ENCODE results near the gene GOSR2.
"Not testable (repeated sequence)": the region's sequence is repeated elsewhere in the genome, so short reads cannot be mapped to it uniquely, and the experiment has no call there.

The GOSR2 gene

DNA sequence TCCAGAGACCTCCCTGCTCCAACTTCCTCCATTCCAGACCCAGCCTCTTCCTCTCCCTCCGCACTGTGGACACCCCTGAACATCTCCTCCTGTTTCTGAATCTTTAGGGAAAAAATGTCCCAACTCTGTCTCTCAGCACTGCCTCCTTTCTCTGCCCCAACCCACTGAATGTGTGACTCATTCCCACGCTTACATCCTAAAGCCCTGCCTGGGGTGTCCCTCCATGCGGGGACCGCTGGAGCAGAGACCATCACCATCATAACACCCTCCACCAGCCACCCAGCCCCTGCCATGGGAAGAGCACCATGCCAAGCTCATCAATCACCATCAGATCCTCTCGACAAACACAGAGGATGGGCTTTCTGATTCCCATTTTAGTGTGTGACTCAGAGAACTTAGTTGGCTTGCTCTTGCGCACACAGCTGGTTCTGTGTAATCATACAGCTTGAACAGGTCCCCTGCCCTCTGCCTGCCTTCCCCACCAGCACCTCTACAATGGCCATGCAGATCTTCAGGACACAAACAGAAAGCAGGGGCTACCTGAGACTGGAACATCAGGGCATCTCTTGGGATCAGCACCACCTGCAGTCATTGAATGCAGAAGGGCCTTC, 45.4 kb downstream of the GOSR2 start:
- DNase-seq, result no peak

GRCh38 chr17:46968896-46969295, 45.9 kb downstream of the GOSR2 start:
- no peak for DNase-seq

- DNase-seq, result no peak
Measured at GRCh38 chr17:46971647-46972300, 48.8 kb downstream of the GOSR2 start.

- DNase-seq, result no peak
Measured at GRCh38 chr17:46972346-46972745, 49.4 kb downstream of the GOSR2 start.

DNA sequence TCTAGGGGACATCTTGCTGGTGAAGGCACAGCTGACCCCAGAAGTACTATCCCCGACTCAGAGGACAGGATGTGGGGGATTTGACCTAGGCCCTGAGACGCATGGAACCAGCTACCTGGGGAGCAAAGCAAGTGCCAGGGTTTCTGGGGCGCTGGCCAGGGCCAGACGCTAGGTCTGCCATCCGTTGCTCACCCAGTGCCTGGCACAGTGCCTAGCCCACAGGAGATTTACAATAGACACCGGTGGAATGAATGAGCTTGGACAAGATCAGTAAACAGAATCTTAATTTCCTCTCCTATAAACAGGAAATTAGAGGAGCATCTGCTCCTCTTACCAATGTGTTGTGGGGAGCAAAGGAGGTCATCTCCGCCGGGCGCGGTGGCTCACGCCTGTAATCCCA, 51.1 kb downstream of the GOSR2 start:
- DNase-seq, result no peak

- no peak for DNase-seq
Measured at GRCh38 chr17:46975287-46975686, 52.3 kb downstream of the GOSR2 start.

- DNase-seq, result no peak
Measured at GRCh38 chr17:46976626-46977270, 53.8 kb downstream of the GOSR2 start.

DNA sequence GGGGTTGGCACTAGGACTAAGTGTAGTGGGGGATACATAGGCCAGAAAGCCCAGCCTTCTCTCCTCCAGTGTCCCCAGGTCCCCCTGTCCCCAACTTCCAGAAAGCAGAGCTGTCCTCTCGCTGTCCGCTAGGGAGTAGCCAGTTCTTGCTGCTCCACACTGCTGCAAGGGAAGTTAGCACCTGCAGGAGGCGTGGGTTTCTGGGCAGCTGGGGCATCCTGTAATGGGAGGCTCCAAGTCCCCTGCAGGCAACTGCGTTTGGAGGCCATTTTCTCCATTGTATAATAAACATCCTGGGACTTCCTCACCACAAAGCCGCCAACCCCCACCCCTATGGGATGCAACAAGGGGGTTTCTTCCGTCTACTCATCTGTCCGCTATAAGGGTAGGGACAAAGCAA, 54.4 kb downstream of the GOSR2 start:
- DNase-seq, result no peak

GRCh38 chr17:46977750-46978488, 55.0 kb downstream of the GOSR2 start:
- DNase-seq, result no peak

DNA sequence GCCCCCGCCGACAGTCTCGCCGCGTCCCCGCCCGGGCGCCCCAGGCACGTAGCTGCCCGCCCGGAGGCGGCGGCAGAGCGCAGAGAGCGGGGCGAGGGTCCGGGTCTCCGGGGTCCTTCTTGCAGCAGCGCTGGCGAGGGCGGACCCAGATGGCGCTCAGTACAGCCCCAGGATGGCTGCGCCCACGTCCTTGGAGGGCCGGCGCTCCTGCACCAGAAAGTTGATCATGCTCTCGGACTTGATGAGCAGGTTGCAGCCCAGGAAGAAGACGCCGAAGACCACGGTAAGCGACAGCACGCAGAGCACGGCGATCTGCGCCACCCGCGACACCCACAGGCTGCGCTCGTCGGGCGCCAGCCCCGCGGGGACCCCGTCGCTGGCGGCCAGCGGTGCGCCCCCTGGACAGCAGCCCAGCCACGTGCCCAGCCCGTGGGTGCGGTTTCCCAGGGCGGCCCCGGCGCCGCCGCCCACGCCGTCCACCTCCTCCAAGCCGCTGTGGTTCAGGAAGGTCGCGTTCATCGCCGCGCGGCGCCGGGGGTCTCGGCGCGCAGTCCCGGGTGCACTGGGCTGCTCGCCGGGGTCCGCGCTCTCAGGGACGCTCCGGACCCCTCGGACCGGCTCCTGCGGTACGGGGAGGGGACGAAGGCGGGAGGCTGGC, 55.7 kb downstream of the GOSR2 start:
- no peak for DNase-seq

DNA sequence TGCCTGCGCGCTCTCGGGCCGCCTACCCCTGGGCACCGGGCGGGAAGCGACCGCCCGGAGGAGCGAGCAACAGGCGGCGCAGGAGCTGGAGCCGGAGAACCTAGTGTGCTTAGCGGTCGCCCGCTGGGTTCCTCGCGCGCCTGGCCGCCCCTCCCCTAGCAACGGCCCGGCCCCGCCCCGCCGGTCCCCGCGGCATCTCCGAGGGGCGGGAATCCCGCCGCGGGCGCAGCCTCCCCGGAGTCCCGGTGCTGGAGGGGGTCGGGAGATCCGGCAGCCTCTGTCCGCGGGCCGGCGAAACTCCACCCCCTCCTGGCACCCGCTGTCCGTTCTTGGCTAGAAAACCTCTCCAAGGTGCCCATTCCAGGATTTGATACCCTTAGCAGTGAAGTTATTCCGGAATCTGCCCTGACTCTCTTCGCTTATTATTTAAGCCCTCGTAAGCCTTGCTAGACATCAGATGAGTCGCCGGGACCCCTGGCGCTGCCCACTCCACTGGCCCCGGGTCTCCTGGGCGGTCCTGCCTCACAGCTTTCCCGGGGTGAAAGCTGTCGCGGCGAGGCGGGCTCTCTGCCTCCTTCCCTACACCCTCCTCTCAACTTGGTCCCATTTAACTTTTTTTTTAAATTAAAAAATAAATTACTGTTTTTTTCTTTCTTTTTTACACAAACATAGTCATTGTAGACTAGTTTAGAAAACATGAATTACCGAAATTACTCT, 56.3 kb downstream of the GOSR2 start, which contains the start of gene RPRML:
RPRML (minus strand) TSS at position 107 of the 717 bp plus-strand sequence. CDS start 246 bp downstream, outside the sequence.
- DNase-seq, result no peak

GRCh38 chr17:46982577-46982976, 59.6 kb downstream of the GOSR2 start:
- DNase-seq, result no peak

GRCh38 chr17:46983782-46984181, 60.8 kb downstream of the GOSR2 start:
- no peak for DNase-seq

- DNase-seq, result no peak
Measured at GRCh38 chr17:46984341-46984740, 61.4 kb downstream of the GOSR2 start.

GRCh38 chr17:46984892-46985291, 61.9 kb downstream of the GOSR2 start:
- no peak for DNase-seq

DNA sequence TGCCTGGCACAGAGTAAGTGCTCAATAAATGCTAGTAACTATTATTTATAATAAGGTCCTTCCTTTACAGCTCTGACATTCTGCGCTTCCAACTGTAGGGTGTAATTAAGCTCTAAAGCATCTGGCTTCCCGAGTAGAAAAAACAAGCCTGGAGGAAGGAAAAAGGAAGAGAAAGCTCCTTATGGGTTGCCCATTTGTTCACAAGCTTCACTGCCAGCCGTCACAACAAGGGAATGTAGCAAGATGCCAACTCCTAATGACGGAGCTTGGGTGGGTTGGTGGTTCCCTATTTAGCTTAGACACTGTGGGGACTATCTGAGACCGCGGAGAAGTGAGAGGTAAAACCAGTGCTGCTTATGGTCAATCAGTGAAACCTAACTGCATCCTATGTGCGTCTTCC, 63.4 kb downstream of the GOSR2 start:
- DNase-seq, result no peak

DNA sequence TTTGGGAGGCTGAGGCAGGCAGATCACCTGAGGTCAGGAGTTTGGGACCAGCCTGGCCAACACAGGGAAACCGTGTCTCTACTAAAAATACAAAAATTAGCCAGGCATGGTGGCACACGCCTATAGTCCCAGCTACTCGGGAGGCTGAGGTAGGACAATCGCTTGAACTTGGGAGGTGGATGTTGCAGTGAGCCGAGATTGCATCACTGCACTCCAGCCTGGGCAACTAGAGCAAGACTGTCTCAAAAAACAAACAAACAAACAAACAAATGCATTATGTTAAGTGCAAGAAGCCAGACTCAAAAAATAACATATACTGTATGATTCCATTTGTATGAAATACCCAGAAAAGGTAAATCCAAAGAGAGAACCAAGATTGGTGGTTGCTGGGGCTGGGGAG, 65.0 kb downstream of the GOSR2 start:
- not testable (repeated sequence) for DNase-seq

DNA sequence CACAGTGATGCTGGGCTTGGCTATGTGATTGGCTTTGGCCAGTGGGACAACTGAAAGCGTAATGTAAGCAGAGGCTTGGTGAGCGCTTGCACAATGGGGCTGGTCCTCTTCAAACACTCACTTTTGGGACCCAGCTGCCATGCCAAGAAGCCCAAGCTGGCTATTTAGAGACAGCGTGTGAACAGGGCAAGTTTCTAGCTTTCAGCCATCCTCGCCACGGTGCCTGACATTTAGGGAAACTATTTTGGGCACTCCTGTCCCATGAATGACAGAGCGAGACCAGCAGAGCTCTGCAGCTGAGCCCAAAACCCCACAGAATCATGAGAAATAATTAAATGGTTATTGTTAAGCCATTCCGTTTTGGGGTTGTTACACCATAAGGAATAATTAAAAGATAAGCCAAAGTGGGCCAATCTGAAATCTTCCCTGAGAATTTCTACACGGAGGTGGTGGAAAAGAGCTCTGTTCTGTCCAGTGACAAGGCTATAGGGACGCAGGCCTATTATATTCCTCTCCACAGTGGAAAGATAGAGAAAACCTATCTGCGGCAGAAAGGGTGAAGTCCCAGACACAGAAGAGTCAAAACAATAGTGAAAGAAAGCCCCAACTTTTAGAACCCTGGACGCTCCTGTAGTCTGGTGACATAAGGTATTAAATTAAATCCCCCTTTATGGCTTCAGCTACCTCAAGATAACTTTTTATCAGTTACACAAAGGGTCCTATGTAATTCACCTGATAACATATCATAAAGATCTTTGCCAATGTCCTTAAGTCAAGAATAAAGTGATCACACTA, 66.9 kb downstream of the GOSR2 start:
- no peak for DNase-seq

DNA sequence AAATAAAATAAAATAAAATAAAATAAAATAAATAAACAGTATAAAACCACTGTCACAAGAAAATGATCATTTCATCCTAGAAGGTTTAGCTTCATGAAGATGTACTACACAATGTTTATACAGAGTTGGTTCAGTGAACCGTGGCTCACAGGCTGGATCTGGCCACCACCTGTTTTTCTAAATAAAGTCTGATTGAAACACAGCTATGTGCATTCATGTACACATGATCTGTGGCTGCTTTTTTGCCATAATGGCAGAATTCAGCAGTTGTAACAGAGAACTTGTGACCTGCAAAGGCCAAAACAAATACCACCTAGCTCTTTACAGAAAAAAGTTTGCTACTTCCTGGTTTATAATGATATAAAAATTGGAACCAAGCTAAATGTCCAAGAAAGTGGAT, 68.7 kb downstream of the GOSR2 start:
- DNase-seq, result no peak

Data from CD4-positive, alpha-beta T cell treated with Interleukin-4 for 4 hours (primary cell).